H1 (cell line): ENCODE measurements around the gene LRRC14B. TPM values are rescaled to one million over a fixed set of nuclear protein-coding genes. Genes with fewer than 3 reads are reported as not detected.
A peak's percentile ranks its signal among the peaks of the same experiment; 100 is the strongest.

Source experiments
- KDM5A ChIP-seq: fragments of 200-600 bp; IDR thresholded peaks from 2 replicates; pipeline ENCODE4 v1.7.1; 2012; ENCODE audit warnings: mild to moderate bottlenecking, low read length, inconsistent platforms, mixed read lengths
- POLR2AphosphoS5 ChIP-seq: IDR thresholded peaks from 2 replicates; pipeline ENCODE4 v1.6.1; 2011; ENCODE audit warnings: low read depth, low read length
- polyA plus RNA-seq, 7 experiments: library from polyadenylated mRNA; depleted of rRNA in 3 of 7; stranded (reverse) in 5 of 7; unstranded in 2 of 7; fragments of >200 nt in 5 of 7; fragments of 200-250 nt in 2 of 7; gene quantifications; 1 replicate in 5 of 7; 2 replicates in 1 of 7; 4 replicates in 1 of 7; pipeline versions ENCODE4 v1.2.1 to v1.2.3, GENCODE V29; 2011 to 2013; ENCODE audit warnings: missing spikeins in 2 of 7, mixed read lengths in 2 of 7
- total RNA-seq: library from RNA; stranded (reverse); fragmentation: NEBNext Ultra II Directional; extraction: Animal tissue kit (Norgen Biotek cat#: 25700); gene quantifications from 2 replicates; pipeline ENCODE4 v1.2.1, GENCODE V29; 2021

Gene LRRC14B
- total and polyA plus RNA-seq, 2 of the 8 experiments (the other 6 are each of a cell fraction or from before 2014, with no cell fraction given): not detected

- TF ChIP-seq KDM5A: no peak
- TF ChIP-seq POLR2AphosphoS5: peak; percentile 68; the same call in 1 of the 2 replicates
- TF ChIP-seq, all 59 proteins: peak for 2
Measured at GRCh38 chr5:158807-159447, 32.4 kb upstream of the LRRC14B start (continued).
